BE2C (cell line): ENCODE results near the gene EIF3J.

Experiments used
- DNase-seq: peaks from one replicate; pipeline ENCODE4 v3.0.0-alpha.2; 2020
- H3K27me3 ChIP-seq: fragments of 250-450 bp; sonication (Bioruptor Pico); 2 replicates; pipeline ENCODE4 v1.5.1; 2020; ENCODE audit warnings: mild to moderate bottlenecking
- H3K36me3 ChIP-seq: fragments of 250-450 bp; sonication (Bioruptor Pico); 2 replicates; pipeline ENCODE4 v1.5.1; 2020; ENCODE audit warnings: mild to moderate bottlenecking
- H3K4me1 ChIP-seq: fragments of 250-450 bp; sonication (Bioruptor Pico); 2 replicates; pipeline ENCODE4 v1.5.1; 2020
- H3K4me3 ChIP-seq: 2 replicates; pipeline ENCODE4 v1.5.1; 2011; ENCODE audit warnings: low read depth, low read length
- H3K9me3 ChIP-seq: fragments of 250-450 bp; sonication (Bioruptor Pico); 2 replicates; pipeline ENCODE4 v1.5.1; 2020
- CTCF ChIP-seq: IDR thresholded peaks from 2 replicates; pipeline ENCODE4 v1.5.1; 2012; ENCODE audit warnings: mild to moderate bottlenecking, low read depth, low read length

EIF3J gene

GRCh38 chr15:44500555-44500954, 36.4 kb upstream of the EIF3J start:
- no peak overlapping the region for H3K4me3 ChIP-seq
- no peak for DNase-seq
- no peak for TF ChIP-seq CTCF
- H3K9me3 ChIP-seq: no peaks in the 10 kb centered on the region
- H3K4me1 ChIP-seq: no peaks in the 10 kb centered on the region
- H3K27me3 ChIP-seq: no peaks in the 10 kb centered on the region
- H3K36me3 ChIP-seq: peaks cover 60% of the 10 kb centered on the region

- DNase-seq: no peak
- peak; percentile 64 for TF ChIP-seq CTCF
- Histone ChIP-seq H3K4me1 (no peaks in the 10 kb centered on the region), H3K9me3 (no peaks in the 10 kb centered on the region), H3K4me3 (no peak overlapping the region), H3K36me3 (peaks cover 50% of the 10 kb centered on the region), H3K27me3 (no peaks in the 10 kb centered on the region)
These were observed 35.1 kb upstream of the EIF3J start for GRCh38 chr15:44501768-44502366.

GRCh38 chr15:44516436-44516835, 20.5 kb upstream of the EIF3J start:
- Histone ChIP-seq H3K27me3 (no peaks in the 10 kb centered on the region), H3K4me3 (no peak overlapping the region), H3K9me3 (no peaks in the 10 kb centered on the region), H3K4me1 (no peaks in the 10 kb centered on the region), H3K36me3 (peaks cover 37% of the 10 kb centered on the region)
- no peak for DNase-seq
- TF ChIP-seq CTCF: no peak

GRCh38 chr15:44519537-44519936, 17.4 kb upstream of the EIF3J start:
- no peak for DNase-seq

GRCh38 chr15:44525018-44525417, 11.9 kb upstream of the EIF3J start:
- H3K4me1 ChIP-seq: no peaks in the 10 kb centered on the region
- H3K36me3 ChIP-seq: peaks cover 38% of the 10 kb centered on the region
- no peak for DNase-seq
- TF ChIP-seq CTCF: no peak
- H3K27me3 ChIP-seq: no peaks in the 10 kb centered on the region
- no peak overlapping the region for H3K4me3 ChIP-seq
- no peaks in the 10 kb centered on the region for H3K9me3 ChIP-seq

More at GRCh38 chr15:44519537-44519936, 17.4 kb upstream of the EIF3J start:
- no peak overlapping the region for H3K4me3 ChIP-seq
- no peaks in the 10 kb centered on the region for H3K4me1 ChIP-seq
- no peaks in the 10 kb centered on the region for H3K27me3 ChIP-seq
- TF ChIP-seq CTCF: no peak
- no peaks in the 10 kb centered on the region for H3K9me3 ChIP-seq
- H3K36me3 ChIP-seq: peaks cover 51% of the 10 kb centered on the region

GRCh38 chr15:44527241-44527640, 9.7 kb upstream of the EIF3J start:
- no peaks in the 10 kb centered on the region; the same call in 1 of the 2 replicates for H3K4me1 ChIP-seq

More at GRCh38 chr15:44527241-44527640, 9.7 kb upstream of the EIF3J start:
- H3K36me3 ChIP-seq: peaks cover 23% of the 10 kb centered on the region
- H3K9me3 ChIP-seq: no peaks in the 10 kb centered on the region
- no peaks in the 10 kb centered on the region for H3K27me3 ChIP-seq
- no peak overlapping the region for H3K4me3 ChIP-seq
- DNase-seq: no peak
- TF ChIP-seq CTCF: no peak
